GM12892 (cell line): ENCODE measurements around the gene PINLYP.
A peak's percentile ranks its signal among the peaks of the same experiment; 100 is the strongest.

Source experiments
- DNase-seq: peaks from one replicate; pipeline ENCODE4 v3.0.0; 2011; ENCODE audit not compliant: insufficient read length
- FAIRE-seq: peaks from 2 replicates; lab custom pipeline; 2011; peaks lifted over from hg19 to GRCh38; lab: Jason Lieb, UNC
- POLR2A ChIP-seq: IDR thresholded peaks from 2 replicates; pipeline ENCODE4 v1.6.1; 2011; ENCODE audit warnings: low read depth, low read length, control low read depth
- POLR2AphosphoS5 ChIP-seq: IDR thresholded peaks from 2 replicates; pipeline ENCODE4 v1.6.1; 2011; ENCODE audit warnings: low read depth, low read length, control low read depth
- TAF1 ChIP-seq: IDR thresholded peaks from 2 replicates; pipeline ENCODE4 v1.6.1; 2011; ENCODE audit warnings: low read depth, mild to moderate bottlenecking, control low read depth, low read length, borderline replicate concordance

Gene PINLYP

GRCh38 chr19:43618921-43619261, 43.3 kb downstream of the PINLYP start:
- TF ChIP-seq POLR2A (no peak), POLR2AphosphoS5 (no peak), TAF1 (no peak)
- FAIRE-seq (peak; percentile 91), DNase-seq (peak; percentile 51)

- FAIRE-seq (peak; percentile 98), DNase-seq (peak; percentile 93)
- peak; percentile 65 for TF ChIP-seq TAF1
- peak; percentile 88 for TF ChIP-seq POLR2A
- TF ChIP-seq POLR2AphosphoS5, result peak; percentile 71; the same call in 1 of the 2 replicates
Measured at GRCh38 chr19:43619262-43620060, 43.9 kb downstream of the PINLYP start, which contains the start of gene ZNF428. Gene ZNF428, minus strand, starts transcription at chr19:43619629. Its CDS starts 5,325 bp downstream, at chr19:43614304.

GRCh38 chr19:43620061-43621001, 44.7 kb downstream of the PINLYP start:
- DNase-seq, result no peak
- FAIRE-seq, result no peak
- TF ChIP-seq TAF1, result no peak
- TF ChIP-seq POLR2A, result no peak
- TF ChIP-seq POLR2AphosphoS5, result no peak

GRCh38 chr19:43622070-43622469, 46.5 kb downstream of the PINLYP start:
- DNase-seq (no peak), FAIRE-seq (no peak)
- no peak for TF ChIP-seq TAF1
- TF ChIP-seq POLR2A, result no peak
- TF ChIP-seq POLR2AphosphoS5, result no peak

- no peak for DNase-seq
- TF ChIP-seq POLR2A, result no peak
- TF ChIP-seq TAF1, result no peak
- no peak for TF ChIP-seq POLR2AphosphoS5
- FAIRE-seq, result no peak
Measured at GRCh38 chr19:43622956-43623355, 47.4 kb downstream of the PINLYP start.

GRCh38 chr19:43623889-43624670, 48.5 kb downstream of the PINLYP start:
- FAIRE-seq (no peak), DNase-seq (no peak)
- no peak for TF ChIP-seq POLR2AphosphoS5
- no peak for TF ChIP-seq POLR2A
- no peak for TF ChIP-seq TAF1

GRCh38 chr19:43624933-43625332, 49.3 kb downstream of the PINLYP start:
- no peak for FAIRE-seq
- no peak for TF ChIP-seq TAF1
- TF ChIP-seq POLR2AphosphoS5, result no peak
- no peak for TF ChIP-seq POLR2A
- DNase-seq, result peak; percentile 63

GRCh38 chr19:43625918-43626579, 50.4 kb downstream of the PINLYP start:
- FAIRE-seq (no peak), DNase-seq (no peak)
- TF ChIP-seq POLR2AphosphoS5 (no peak), TAF1 (no peak), POLR2A (no peak)

- DNase-seq, result no peak
- TF ChIP-seq POLR2AphosphoS5, result no peak
- no peak for TF ChIP-seq POLR2A
- no peak for TF ChIP-seq TAF1
- FAIRE-seq, result no peak
Measured at GRCh38 chr19:43626838-43627237, 51.2 kb downstream of the PINLYP start.

- no peak for FAIRE-seq
- DNase-seq, result no peak
- no peak for TF ChIP-seq POLR2AphosphoS5
- TF ChIP-seq TAF1, result no peak
- TF ChIP-seq POLR2A, result no peak
Measured at GRCh38 chr19:43628646-43629326, 53.2 kb downstream of the PINLYP start.
